ENCODE results near the gene ALPK3.

DNA sequence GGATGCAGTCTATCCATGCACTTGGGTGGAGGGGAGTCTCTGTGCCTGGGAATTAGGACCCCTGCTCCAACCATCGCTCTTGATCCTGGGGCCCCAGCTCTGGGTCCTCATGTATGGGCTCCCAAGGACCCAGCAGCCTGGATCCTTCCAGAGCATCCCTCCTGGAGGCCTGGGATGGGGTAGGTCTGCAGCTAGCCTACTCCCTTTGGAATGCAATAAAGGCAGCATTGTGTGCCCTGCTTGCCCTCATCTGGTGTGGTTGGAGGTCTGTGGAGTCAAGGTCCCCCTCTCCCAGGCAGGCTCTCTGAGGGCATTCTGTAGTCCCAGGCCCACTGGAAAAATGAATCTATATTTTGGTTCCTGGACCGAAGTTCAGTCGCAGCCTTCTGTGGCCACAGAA, 52.4 kb downstream of the ALPK3 start:
- TF ChIP-seq, protein P1, sequence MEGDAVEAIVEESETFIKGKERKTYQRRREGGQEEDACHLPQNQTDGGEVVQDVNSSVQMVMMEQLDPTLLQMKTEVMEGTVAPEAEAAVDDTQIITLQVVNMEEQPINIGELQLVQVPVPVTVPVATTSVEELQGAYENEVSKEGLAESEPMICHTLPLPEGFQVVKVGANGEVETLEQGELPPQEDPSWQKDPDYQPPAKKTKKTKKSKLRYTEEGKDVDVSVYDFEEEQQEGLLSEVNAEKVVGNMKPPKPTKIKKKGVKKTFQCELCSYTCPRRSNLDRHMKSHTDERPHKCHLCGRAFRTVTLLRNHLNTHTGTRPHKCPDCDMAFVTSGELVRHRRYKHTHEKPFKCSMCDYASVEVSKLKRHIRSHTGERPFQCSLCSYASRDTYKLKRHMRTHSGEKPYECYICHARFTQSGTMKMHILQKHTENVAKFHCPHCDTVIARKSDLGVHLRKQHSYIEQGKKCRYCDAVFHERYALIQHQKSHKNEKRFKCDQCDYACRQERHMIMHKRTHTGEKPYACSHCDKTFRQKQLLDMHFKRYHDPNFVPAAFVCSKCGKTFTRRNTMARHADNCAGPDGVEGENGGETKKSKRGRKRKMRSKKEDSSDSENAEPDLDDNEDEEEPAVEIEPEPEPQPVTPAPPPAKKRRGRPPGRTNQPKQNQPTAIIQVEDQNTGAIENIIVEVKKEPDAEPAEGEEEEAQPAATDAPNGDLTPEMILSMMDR (IDR thresholded peaks at IDR 0.05; ENCODE audit: poor library complexity, severe bottlenecking): no peak
- no peak for TF ChIP-seq EZH2 (IDR thresholded peaks at IDR 0.05; ENCODE audit: borderline replicate concordance, insufficient read depth, low read length, poor library complexity, severe bottlenecking)
